Embryonic facial prominence (tissue), 1 donor: ENCODE results near the gene PA2G4.
A peak's percentile ranks its signal among the peaks of the same experiment; 100 is the strongest.
"Not testable (repeated sequence)": the region's sequence is repeated elsewhere in the genome, so short reads cannot be mapped to it uniquely, and the experiment has no call there.

Experiments
- DNase-seq: peaks from one replicate; pipeline ENCODE4 v3.0.0-alpha.2; 2016; ENCODE audit errors: extremely low spot score

The PA2G4 gene

GRCh38 chr12:56153678-56154065 lies 49.3 kb downstream of the PA2G4 start:
- DNase-seq, result no peak

GRCh38 chr12:56154246-56154771 lies 50.0 kb downstream of the PA2G4 start:
- no peak for DNase-seq

- no peak for DNase-seq
Observed at GRCh38 chr12:56154818-56155217, 50.5 kb downstream of the PA2G4 start.

- DNase-seq, result no peak
Observed at GRCh38 chr12:56155256-56155845, 51.0 kb downstream of the PA2G4 start.

GRCh38 chr12:56156464-56157200 lies 52.3 kb downstream of the PA2G4 start:
- DNase-seq, result not testable (repeated sequence)

GRCh38 chr12:56157201-56158028 lies 53.1 kb downstream of the PA2G4 start:
- peak; percentile 85 for DNase-seq

GRCh38 chr12:56158029-56158925 lies 53.9 kb downstream of the PA2G4 start, which contains the start of gene MYL6:
TSS of gene MYL6 (plus strand) at chr12:56158359. CDS start at chr12:56158402, 43 bp downstream.
- peak; percentile 98 for DNase-seq

GRCh38 chr12:56158926-56159461 lies 54.6 kb downstream of the PA2G4 start:
- DNase-seq, result no peak

- DNase-seq, result no peak
Observed at GRCh38 chr12:56159482-56160192, 55.3 kb downstream of the PA2G4 start.

GRCh38 chr12:56160193-56160763 lies 55.9 kb downstream of the PA2G4 start:
- DNase-seq, result no peak

GRCh38 chr12:56160894-56161689 lies 56.7 kb downstream of the PA2G4 start:
- DNase-seq, result no peak

- DNase-seq, result no peak
Observed at GRCh38 chr12:56161690-56162351, 57.5 kb downstream of the PA2G4 start.

- no peak for DNase-seq
Observed at GRCh38 chr12:56162468-56163290, 58.3 kb downstream of the PA2G4 start.
